Neural cell (in vitro differentiated cells): Measurements from ENCODE around the gene PRTG. TPM values are rescaled to one million over a fixed set of nuclear protein-coding genes. Genes with fewer than 3 reads are reported as not detected.

ENCODE experiments used
- H2AFZ ChIP-seq: fragments of 200-600, 300-800 bp; sonication (generic), shearing (Covaris generic); 2 replicates; pipeline ENCODE4 v1.6.0; 2014; ENCODE audit warnings: low read depth, mild to moderate bottlenecking, antibody characterized with exemption, low read length, moderate library complexity
- H3F3A ChIP-seq: fragments of 200-600 bp; shearing (Covaris generic); 2 replicates; pipeline ENCODE4 v1.6.1; 2016; ENCODE audit warnings: mild to moderate bottlenecking, moderate library complexity, mixed read lengths, antibody characterized with exemption, low read length; ENCODE audit not compliant: insufficient read depth, poor library complexity, severe bottlenecking
- H3K27ac ChIP-seq: fragments of 200-600, 300-800 bp; sonication (generic), shearing (Covaris generic); 2 replicates; pipeline ENCODE4 v1.5.1; 2014; ENCODE audit warnings: mild to moderate bottlenecking, low read length, moderate library complexity
- H3K27me3 ChIP-seq: fragments of 300-800, 200-600 bp; sonication (generic), shearing (Covaris generic); 2 replicates; pipeline ENCODE4 v1.6.0; 2014; ENCODE audit warnings: mild to moderate bottlenecking, low read depth, low read length, moderate library complexity; ENCODE audit not compliant: insufficient read depth
- H3K36me3 ChIP-seq: fragments of 300-800, 200-600 bp; sonication (generic), shearing (Covaris generic); 2 replicates; pipeline ENCODE4 v1.5.1; 2014; ENCODE audit warnings: mild to moderate bottlenecking, antibody characterized with exemption, low read length, moderate library complexity; ENCODE audit not compliant: insufficient read depth
- H3K4me2 ChIP-seq: fragments of 300-800, 200-600 bp; sonication (generic), shearing (Covaris generic); 2 replicates; pipeline ENCODE4 v1.6.0; 2014; ENCODE audit warnings: mild to moderate bottlenecking, low read length
- H3K4me3 ChIP-seq: fragments of 300-800, 200-600 bp; sonication (generic), shearing (Covaris generic); 2 replicates; pipeline ENCODE4 v1.5.1; 2014; ENCODE audit warnings: mild to moderate bottlenecking, low read length, moderate library complexity
- H3K79me2 ChIP-seq: fragments of 200-600 bp; shearing (Covaris generic); replicated peaks from 2 replicates; pipeline ENCODE4 v1.6.0; 2014; ENCODE audit warnings: mild to moderate bottlenecking, low read length, moderate library complexity; ENCODE audit not compliant: insufficient read depth
- H3K9ac ChIP-seq: fragments of 300-800, 200-600 bp; sonication (generic), shearing (Covaris generic); 2 replicates; pipeline ENCODE4 v1.6.1; 2016; ENCODE audit warnings: mild to moderate bottlenecking, low read length, mixed read lengths
- H3K9me2 ChIP-seq: fragments of 200-600 bp; shearing (Covaris generic); 2 replicates; pipeline ENCODE4 v1.6.1; 2016; ENCODE audit warnings: mild to moderate bottlenecking, low read length, mixed read lengths; ENCODE audit not compliant: insufficient read depth
- H3K9me3 ChIP-seq: fragments of 200-600, 300-800 bp; sonication (generic), shearing (Covaris generic); 2 replicates; pipeline ENCODE4 v1.6.1; 2016; ENCODE audit warnings: mild to moderate bottlenecking, mixed run types, low read length, moderate library complexity, mixed read lengths
- H4K20me1 ChIP-seq: fragments of 200-600 bp; shearing (Covaris generic); 2 replicates; pipeline ENCODE4 v1.6.1; 2016; ENCODE audit warnings: mild to moderate bottlenecking, mixed run types; ENCODE audit not compliant: insufficient read depth
- EP300 ChIP-seq: fragments of 450-650 bp; conservative IDR thresholded peaks from 2 replicates; pipeline ENCODE4 v1.6.1; 2014; ENCODE audit warnings: antibody characterized with exemption, mild to moderate bottlenecking, moderate library complexity; ENCODE audit not compliant: poor library complexity, severe bottlenecking
- EZH2 ChIP-seq: fragments of 200-600, 300-800 bp; shearing (Covaris generic), sonication (generic); IDR thresholded peaks from 2 replicates; pipeline ENCODE4 v1.6.1; 2014; ENCODE audit warnings: antibody characterized with exemption, low read length, borderline replicate concordance, mild to moderate bottlenecking; ENCODE audit not compliant: insufficient read depth, poor library complexity, severe bottlenecking
- MXI1 ChIP-seq: fragments of 450-650 bp; conservative IDR thresholded peaks from 2 replicates; pipeline ENCODE4 v1.6.1; 2014; ENCODE audit warnings: antibody characterized with exemption, mild to moderate bottlenecking; ENCODE audit not compliant: poor library complexity, severe bottlenecking
- POLR2AphosphoS5 ChIP-seq: IDR thresholded peaks from 2 replicates; pipeline ENCODE4 v1.6.1; 2012
- RAD21 ChIP-seq: fragments of 450-650 bp; conservative IDR thresholded peaks from 2 replicates; pipeline ENCODE4 v1.6.1; 2014; ENCODE audit warnings: antibody characterized with exemption, mild to moderate bottlenecking, moderate library complexity
- SMC3 ChIP-seq: fragments of 450-650 bp; conservative IDR thresholded peaks from 2 replicates; pipeline ENCODE4 v1.6.1; 2014; ENCODE audit warnings: antibody characterized with exemption, mild to moderate bottlenecking, moderate library complexity; ENCODE audit not compliant: poor library complexity
- TAF1 ChIP-seq: IDR thresholded peaks from 2 replicates; pipeline ENCODE4 v1.6.1; 2012; ENCODE audit warnings: low read depth
- polyA plus RNA-seq: library from polyadenylated mRNA; depleted of rRNA; stranded (reverse); fragments of >200 nt; gene quantifications from 2 replicates; pipeline ENCODE4 v1.2.3, GENCODE V29; 2014
- TF ChIP-seq, protein P1 (sequence below): fragments of 450-650 bp; IDR thresholded peaks from 2 replicates; pipeline ENCODE4 v1.5.1; 2014; ENCODE audit warnings: antibody characterized with exemption, mild to moderate bottlenecking, moderate library complexity; ENCODE audit not compliant: poor library complexity, severe bottlenecking
- TF ChIP-seq, protein P2 (sequence below): IDR thresholded peaks from 2 replicates; pipeline ENCODE4 v1.6.1; 2012; ENCODE audit warnings: borderline replicate concordance

PRTG gene
- polyA plus RNA-seq, 1 donor from 2014 or later = 3.8 TPM

- no peak for TF ChIP-seq EP300
Measured at GRCh38 chr15:55652909-55653495, 90.0 kb downstream of the PRTG start (continued).

GRCh38 chr15:55652359-55652758 is 90.6 kb downstream of the PRTG start:
- H3K27me3 ChIP-seq = no peaks in the 10 kb centered on the region
- no peaks in the 10 kb centered on the region for H3K9me2 ChIP-seq
- no peaks in the 10 kb centered on the region for H3K79me2 ChIP-seq
- no peaks in the 10 kb centered on the region for H3K9me3 ChIP-seq
- TF ChIP-seq, protein P1, sequence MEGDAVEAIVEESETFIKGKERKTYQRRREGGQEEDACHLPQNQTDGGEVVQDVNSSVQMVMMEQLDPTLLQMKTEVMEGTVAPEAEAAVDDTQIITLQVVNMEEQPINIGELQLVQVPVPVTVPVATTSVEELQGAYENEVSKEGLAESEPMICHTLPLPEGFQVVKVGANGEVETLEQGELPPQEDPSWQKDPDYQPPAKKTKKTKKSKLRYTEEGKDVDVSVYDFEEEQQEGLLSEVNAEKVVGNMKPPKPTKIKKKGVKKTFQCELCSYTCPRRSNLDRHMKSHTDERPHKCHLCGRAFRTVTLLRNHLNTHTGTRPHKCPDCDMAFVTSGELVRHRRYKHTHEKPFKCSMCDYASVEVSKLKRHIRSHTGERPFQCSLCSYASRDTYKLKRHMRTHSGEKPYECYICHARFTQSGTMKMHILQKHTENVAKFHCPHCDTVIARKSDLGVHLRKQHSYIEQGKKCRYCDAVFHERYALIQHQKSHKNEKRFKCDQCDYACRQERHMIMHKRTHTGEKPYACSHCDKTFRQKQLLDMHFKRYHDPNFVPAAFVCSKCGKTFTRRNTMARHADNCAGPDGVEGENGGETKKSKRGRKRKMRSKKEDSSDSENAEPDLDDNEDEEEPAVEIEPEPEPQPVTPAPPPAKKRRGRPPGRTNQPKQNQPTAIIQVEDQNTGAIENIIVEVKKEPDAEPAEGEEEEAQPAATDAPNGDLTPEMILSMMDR = no peak
- TF ChIP-seq RAD21 = no peak
- no peak for TF ChIP-seq POLR2AphosphoS5
- no peak for TF ChIP-seq TAF1
- no peak for TF ChIP-seq EP300
- no peak overlapping the region for H3K4me2 ChIP-seq
- no peaks in the 10 kb centered on the region for H3K36me3 ChIP-seq
- no peak overlapping the region for H2AFZ ChIP-seq
- no peaks in the 10 kb centered on the region for H4K20me1 ChIP-seq
- no peak overlapping the region for H3K27ac ChIP-seq
- H3F3A ChIP-seq = no peaks in the 10 kb centered on the region
- no peak overlapping the region for H3K4me3 ChIP-seq
- H3K9ac ChIP-seq = no peak overlapping the region

DNA sequence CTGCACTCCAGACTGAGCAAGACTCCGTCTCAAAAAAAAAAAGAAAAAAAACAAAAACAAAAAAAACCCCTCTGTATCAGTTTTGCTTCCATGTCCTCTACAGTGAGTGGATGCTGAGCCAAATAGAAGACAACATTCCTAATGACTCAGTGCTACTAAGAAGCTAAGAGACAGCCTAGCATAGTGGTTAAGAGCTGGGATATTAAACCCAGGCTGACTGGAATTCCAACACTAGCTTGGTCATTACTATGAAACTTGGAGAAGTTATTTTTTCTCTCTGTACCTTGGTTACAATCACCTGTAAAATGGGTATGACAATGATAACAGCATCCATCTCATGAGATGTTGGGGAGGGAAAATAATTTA is 93.9 kb downstream of the PRTG start:
- TF ChIP-seq POLR2AphosphoS5 = no peak
- no peak for TF ChIP-seq EP300
- TF ChIP-seq, protein P2, sequence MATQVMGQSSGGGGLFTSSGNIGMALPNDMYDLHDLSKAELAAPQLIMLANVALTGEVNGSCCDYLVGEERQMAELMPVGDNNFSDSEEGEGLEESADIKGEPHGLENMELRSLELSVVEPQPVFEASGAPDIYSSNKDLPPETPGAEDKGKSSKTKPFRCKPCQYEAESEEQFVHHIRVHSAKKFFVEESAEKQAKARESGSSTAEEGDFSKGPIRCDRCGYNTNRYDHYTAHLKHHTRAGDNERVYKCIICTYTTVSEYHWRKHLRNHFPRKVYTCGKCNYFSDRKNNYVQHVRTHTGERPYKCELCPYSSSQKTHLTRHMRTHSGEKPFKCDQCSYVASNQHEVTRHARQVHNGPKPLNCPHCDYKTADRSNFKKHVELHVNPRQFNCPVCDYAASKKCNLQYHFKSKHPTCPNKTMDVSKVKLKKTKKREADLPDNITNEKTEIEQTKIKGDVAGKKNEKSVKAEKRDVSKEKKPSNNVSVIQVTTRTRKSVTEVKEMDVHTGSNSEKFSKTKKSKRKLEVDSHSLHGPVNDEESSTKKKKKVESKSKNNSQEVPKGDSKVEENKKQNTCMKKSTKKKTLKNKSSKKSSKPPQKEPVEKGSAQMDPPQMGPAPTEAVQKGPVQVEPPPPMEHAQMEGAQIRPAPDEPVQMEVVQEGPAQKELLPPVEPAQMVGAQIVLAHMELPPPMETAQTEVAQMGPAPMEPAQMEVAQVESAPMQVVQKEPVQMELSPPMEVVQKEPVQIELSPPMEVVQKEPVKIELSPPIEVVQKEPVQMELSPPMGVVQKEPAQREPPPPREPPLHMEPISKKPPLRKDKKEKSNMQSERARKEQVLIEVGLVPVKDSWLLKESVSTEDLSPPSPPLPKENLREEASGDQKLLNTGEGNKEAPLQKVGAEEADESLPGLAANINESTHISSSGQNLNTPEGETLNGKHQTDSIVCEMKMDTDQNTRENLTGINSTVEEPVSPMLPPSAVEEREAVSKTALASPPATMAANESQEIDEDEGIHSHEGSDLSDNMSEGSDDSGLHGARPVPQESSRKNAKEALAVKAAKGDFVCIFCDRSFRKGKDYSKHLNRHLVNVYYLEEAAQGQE = no peak
- no peak for TF ChIP-seq RAD21
- no peak for TF ChIP-seq EZH2
- no peak for TF ChIP-seq MXI1
- TF ChIP-seq, protein P1 = no peak
- no peak for TF ChIP-seq SMC3
- no peak for TF ChIP-seq TAF1
- H3K27me3 ChIP-seq = no peaks in the 10 kb centered on the region
- no peaks in the 10 kb centered on the region for H4K20me1 ChIP-seq
- no peak overlapping the region for H3K27ac ChIP-seq
- H3F3A ChIP-seq = no peaks in the 10 kb centered on the region
- no peaks in the 10 kb centered on the region for H3K9me3 ChIP-seq
- H3K4me2 ChIP-seq = no peak overlapping the region
- H3K36me3 ChIP-seq = no peaks in the 10 kb centered on the region
- no peaks in the 10 kb centered on the region for H3K9me2 ChIP-seq
- no peak overlapping the region for H3K4me3 ChIP-seq
- no peak overlapping the region for H2AFZ ChIP-seq
- no peaks in the 10 kb centered on the region for H3K79me2 ChIP-seq
- no peak overlapping the region for H3K9ac ChIP-seq
